ENCODE measurements around the gene CHRM1. TPM values are rescaled to one million over a fixed set of nuclear protein-coding genes. Genes with fewer than 3 reads are reported as not detected.
A peak's percentile ranks its signal among the peaks of the same experiment; 100 is the strongest.

Gene CHRM1
- total RNA-seq, 1 donor from 2014 or later: not detected

- TF ChIP-seq CTCF (IDR thresholded peaks at IDR 0.05; ENCODE audit: insufficient read depth, low read length, severe bottlenecking): no peak
- H3K27me3 ChIP-seq (ENCODE audit: control insufficient read depth, insufficient read depth, low read length): no peaks in the 10 kb centered on the region
- FAIRE-seq: no peak
Observed at GRCh38 chr11:62912268-62912667, 8.9 kb downstream of the CHRM1 start.

GRCh38 chr11:62911137-62912130 lies 9.7 kb downstream of the CHRM1 start:
- TF ChIP-seq CTCF (IDR thresholded peaks at IDR 0.05; ENCODE audit: insufficient read depth, low read length, severe bottlenecking): no peak
- DNase-seq (ENCODE audit: low read depth) (no peak), FAIRE-seq (no peak)
- no peaks in the 10 kb centered on the region for H3K27me3 ChIP-seq (ENCODE audit: control insufficient read depth, insufficient read depth, low read length)
- H3K4me3 ChIP-seq (ENCODE audit: low read depth, low read length): no peak overlapping the region
- no peaks in the 10 kb centered on the region for H3K36me3 ChIP-seq (ENCODE audit: control insufficient read depth, insufficient read depth, low read length)

More at GRCh38 chr11:62912268-62912667, 8.9 kb downstream of the CHRM1 start:
- H3K36me3 ChIP-seq (ENCODE audit: control insufficient read depth, insufficient read depth, low read length): no peaks in the 10 kb centered on the region
- no peak overlapping the region for H3K4me3 ChIP-seq (ENCODE audit: low read depth, low read length)
- DNase-seq (ENCODE audit: low read depth): no peak

DNA sequence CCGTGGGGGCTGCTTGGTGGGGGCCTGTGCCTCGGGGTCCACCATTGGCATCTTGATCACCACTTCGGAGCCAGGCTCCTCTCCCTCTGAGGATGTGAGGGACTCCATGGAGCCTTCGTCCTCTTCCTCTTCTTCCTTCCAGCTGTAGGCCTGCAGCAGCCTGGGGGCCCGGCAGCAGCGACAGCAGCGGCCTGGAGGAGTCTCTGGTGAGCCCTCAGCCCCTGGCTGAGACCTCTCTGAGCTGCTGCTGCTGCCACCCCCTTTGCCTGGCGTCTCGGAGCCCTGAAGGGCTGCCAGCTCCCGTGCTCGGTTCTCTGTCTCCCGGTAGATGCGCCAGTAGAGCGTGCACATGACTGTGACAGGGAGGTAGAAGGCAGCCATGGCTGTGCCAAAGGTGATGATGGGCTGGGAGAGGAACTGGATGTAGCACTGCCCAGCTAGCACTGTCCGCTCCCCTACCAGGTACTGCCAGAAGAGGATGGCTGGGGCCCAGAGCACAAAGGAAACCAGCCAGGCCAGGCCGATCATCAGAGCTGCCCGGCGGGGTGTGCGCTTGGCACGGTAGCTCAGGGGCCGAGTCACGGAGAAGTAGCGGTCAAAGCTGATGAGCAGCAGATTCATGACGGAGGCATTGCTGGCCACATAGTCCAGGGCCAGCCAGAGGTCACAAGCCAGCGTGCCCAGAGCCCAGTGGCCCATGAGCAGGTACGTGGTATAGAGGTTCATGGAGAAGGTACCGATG lies 10.9 kb downstream of the CHRM1 start:
- DNase-seq (ENCODE audit: low read depth) (no peak), FAIRE-seq (peak; percentile 64)
- TF ChIP-seq CTCF (IDR thresholded peaks at IDR 0.05; ENCODE audit: insufficient read depth, low read length, severe bottlenecking): no peak
- Histone ChIP-seq H3K36me3 (ENCODE audit: control insufficient read depth, insufficient read depth, low read length) (no peaks in the 10 kb centered on the region), H3K4me3 (ENCODE audit: low read depth, low read length) (no peak overlapping the region), H3K27me3 (ENCODE audit: control insufficient read depth, insufficient read depth, low read length) (no peaks in the 10 kb centered on the region)

- DNase-seq (ENCODE audit: low read depth) (peak; percentile 62), FAIRE-seq (no peak)
- peak; percentile 62 for TF ChIP-seq CTCF (IDR thresholded peaks at IDR 0.05; ENCODE audit: insufficient read depth, low read length, severe bottlenecking)
- no peak overlapping the region for H3K4me3 ChIP-seq (ENCODE audit: low read depth, low read length)
- H3K27me3 ChIP-seq (ENCODE audit: control insufficient read depth, insufficient read depth, low read length): no peaks in the 10 kb centered on the region
- H3K36me3 ChIP-seq (ENCODE audit: control insufficient read depth, insufficient read depth, low read length): no peaks in the 10 kb centered on the region
Observed at GRCh38 chr11:62909107-62909894, 11.9 kb downstream of the CHRM1 start.

DNA sequence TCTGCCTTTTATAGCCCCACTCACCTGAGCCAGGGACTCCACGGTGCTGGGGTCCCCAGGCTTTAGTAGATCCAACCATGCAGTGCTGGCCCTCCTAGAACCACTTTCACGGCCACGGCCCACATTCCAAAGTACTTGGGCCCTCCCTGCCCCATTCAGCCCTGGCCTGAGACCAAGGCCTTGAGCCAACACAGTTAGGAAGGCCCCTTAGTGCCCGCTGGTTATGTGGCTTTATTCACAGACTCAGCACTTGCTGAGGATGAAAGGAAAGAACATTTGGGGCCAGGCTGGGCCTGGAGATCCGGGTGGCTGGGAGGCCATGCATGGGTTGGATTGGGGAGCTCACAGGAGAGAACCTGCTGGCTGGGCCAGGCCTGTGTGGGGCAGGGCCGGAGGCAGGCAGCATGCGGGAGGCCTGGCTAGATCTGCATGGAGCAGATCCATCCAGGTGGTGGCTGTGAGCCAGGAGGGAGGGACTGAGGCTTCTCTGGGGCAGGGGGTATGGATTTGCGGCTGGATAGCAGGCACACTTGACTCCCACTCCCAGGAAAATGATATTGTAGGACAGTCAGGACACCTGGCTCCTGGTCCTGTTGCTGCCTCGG lies 12.6 kb downstream of the CHRM1 start:
- Histone ChIP-seq H3K4me3 (ENCODE audit: low read depth, low read length) (no peak overlapping the region), H3K27me3 (ENCODE audit: control insufficient read depth, insufficient read depth, low read length) (no peaks in the 10 kb centered on the region), H3K36me3 (ENCODE audit: control insufficient read depth, insufficient read depth, low read length) (no peaks in the 10 kb centered on the region)
- no peak for TF ChIP-seq CTCF (IDR thresholded peaks at IDR 0.05; ENCODE audit: insufficient read depth, low read length, severe bottlenecking)
- FAIRE-seq: no peak
- DNase-seq (ENCODE audit: low read depth): no peak

Measured in bronchial epithelial cell (primary cell).